Rectal smooth muscle tissue (tissue), 1 donor: ENCODE measurements around the gene PSAPL1.

ENCODE experiments used
- H3K27ac ChIP-seq: one replicate; pipeline ENCODE4 v1.7.0; 2013; ENCODE audit warnings: low read depth, low read length, inconsistent platforms
- H3K27me3 ChIP-seq: one replicate; pipeline ENCODE4 v1.7.0; 2013; ENCODE audit warnings: low read length; ENCODE audit not compliant: control insufficient read depth, insufficient read depth
- H3K36me3 ChIP-seq: one replicate; pipeline ENCODE4 v1.7.0; 2013; ENCODE audit warnings: low read length; ENCODE audit not compliant: control insufficient read depth, insufficient read depth
- H3K4me1 ChIP-seq: one replicate; pipeline ENCODE4 v1.7.0; 2013; ENCODE audit warnings: low read length; ENCODE audit not compliant: control insufficient read depth, insufficient read depth
- H3K4me3 ChIP-seq: one replicate; pipeline ENCODE4 v1.7.0; 2013; ENCODE audit warnings: low read length
- H3K9ac ChIP-seq: one replicate; pipeline ENCODE4 v1.7.0; 2013; ENCODE audit warnings: low read length

Gene PSAPL1

GRCh38 chr4:7469023-7469422, 34.3 kb upstream of the PSAPL1 start:
- Histone ChIP-seq H3K36me3 (no peaks in the 10 kb centered on the region), H3K27me3 (no peaks in the 10 kb centered on the region), H3K4me1 (no peaks in the 10 kb centered on the region), H3K27ac (no peak overlapping the region), H3K4me3 (no peak overlapping the region), H3K9ac (no peak overlapping the region)

GRCh38 chr4:7467471-7467870, 32.7 kb upstream of the PSAPL1 start:
- Histone ChIP-seq H3K9ac (no peak overlapping the region), H3K27ac (no peak overlapping the region), H3K27me3 (no peaks in the 10 kb centered on the region), H3K36me3 (no peaks in the 10 kb centered on the region), H3K4me1 (no peaks in the 10 kb centered on the region), H3K4me3 (no peak overlapping the region)

GRCh38 chr4:7466904-7467303, 32.2 kb upstream of the PSAPL1 start:
- Histone ChIP-seq H3K9ac (no peak overlapping the region), H3K4me1 (no peaks in the 10 kb centered on the region), H3K27me3 (no peaks in the 10 kb centered on the region), H3K4me3 (no peak overlapping the region), H3K36me3 (no peaks in the 10 kb centered on the region), H3K27ac (no peak overlapping the region)

GRCh38 chr4:7466215-7466614, 31.5 kb upstream of the PSAPL1 start:
- H3K4me3 ChIP-seq = no peak overlapping the region
- no peaks in the 10 kb centered on the region for H3K36me3 ChIP-seq
- H3K4me1 ChIP-seq = no peaks in the 10 kb centered on the region
- no peaks in the 10 kb centered on the region for H3K27me3 ChIP-seq
- H3K9ac ChIP-seq = no peak overlapping the region
- no peak overlapping the region for H3K27ac ChIP-seq

GRCh38 chr4:7465017-7465416, 30.3 kb upstream of the PSAPL1 start:
- Histone ChIP-seq H3K27me3 (no peaks in the 10 kb centered on the region), H3K27ac (no peak overlapping the region), H3K4me1 (no peaks in the 10 kb centered on the region), H3K36me3 (no peaks in the 10 kb centered on the region), H3K4me3 (no peak overlapping the region), H3K9ac (no peak overlapping the region)

DNA sequence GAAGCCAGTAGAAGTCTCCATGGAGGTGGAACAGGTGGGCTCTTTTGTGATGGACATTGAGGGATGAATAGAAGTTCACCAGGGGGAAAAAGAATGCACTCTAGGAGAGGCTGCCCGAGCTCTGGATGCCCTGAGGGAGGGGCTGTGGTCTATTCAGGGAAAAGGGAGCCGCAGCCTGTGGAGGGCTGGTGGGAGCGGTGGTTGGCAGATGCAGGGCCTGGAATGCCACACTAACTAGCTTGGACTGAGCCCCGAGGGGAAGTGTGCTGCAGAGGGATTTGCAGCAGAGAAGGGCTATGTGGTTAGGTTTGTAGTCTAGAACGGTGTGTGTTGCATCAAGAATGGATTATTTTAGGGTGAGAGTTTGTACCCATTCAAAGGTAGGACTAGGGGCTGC, 29.5 kb upstream of the PSAPL1 start:
- H3K9ac ChIP-seq = no peak overlapping the region
- H3K36me3 ChIP-seq = no peaks in the 10 kb centered on the region
- H3K27ac ChIP-seq = no peak overlapping the region
- H3K4me3 ChIP-seq = no peak overlapping the region
- no peaks in the 10 kb centered on the region for H3K27me3 ChIP-seq
- H3K4me1 ChIP-seq = no peaks in the 10 kb centered on the region

- Histone ChIP-seq H3K4me3 (no peak overlapping the region), H3K4me1 (no peaks in the 10 kb centered on the region), H3K27me3 (no peaks in the 10 kb centered on the region), H3K9ac (no peak overlapping the region), H3K36me3 (no peaks in the 10 kb centered on the region), H3K27ac (no peak overlapping the region)
These were observed 29.0 kb upstream of the PSAPL1 start for GRCh38 chr4:7463566-7464258.

DNA sequence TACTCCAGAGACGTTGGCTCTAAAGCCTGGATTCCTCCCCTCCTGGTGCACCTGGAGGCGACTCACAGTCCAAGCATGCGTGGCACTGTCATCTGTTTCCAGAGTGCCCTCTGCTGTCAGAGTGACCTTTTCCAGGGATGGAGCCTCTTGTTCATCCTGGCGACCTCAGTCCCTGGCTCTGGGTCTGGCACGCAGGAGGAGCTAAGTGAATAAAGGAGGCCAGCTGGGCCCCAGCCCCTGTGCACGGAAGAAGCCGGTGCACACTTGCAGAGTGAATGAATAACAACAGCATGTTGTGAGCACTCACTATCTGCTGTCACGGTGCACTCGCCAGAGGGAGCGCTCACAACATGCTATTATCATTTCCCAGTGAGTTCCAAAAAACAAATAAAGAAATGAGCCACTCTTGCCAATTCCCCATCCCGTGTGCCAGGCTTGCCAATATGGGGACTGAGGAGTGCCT, 27.8 kb upstream of the PSAPL1 start:
- H3K9ac ChIP-seq = no peak overlapping the region
- no peak overlapping the region for H3K27ac ChIP-seq
- no peaks in the 10 kb centered on the region for H3K27me3 ChIP-seq
- no peaks in the 10 kb centered on the region for H3K4me1 ChIP-seq
- H3K36me3 ChIP-seq = no peaks in the 10 kb centered on the region
- no peak overlapping the region for H3K4me3 ChIP-seq

DNA sequence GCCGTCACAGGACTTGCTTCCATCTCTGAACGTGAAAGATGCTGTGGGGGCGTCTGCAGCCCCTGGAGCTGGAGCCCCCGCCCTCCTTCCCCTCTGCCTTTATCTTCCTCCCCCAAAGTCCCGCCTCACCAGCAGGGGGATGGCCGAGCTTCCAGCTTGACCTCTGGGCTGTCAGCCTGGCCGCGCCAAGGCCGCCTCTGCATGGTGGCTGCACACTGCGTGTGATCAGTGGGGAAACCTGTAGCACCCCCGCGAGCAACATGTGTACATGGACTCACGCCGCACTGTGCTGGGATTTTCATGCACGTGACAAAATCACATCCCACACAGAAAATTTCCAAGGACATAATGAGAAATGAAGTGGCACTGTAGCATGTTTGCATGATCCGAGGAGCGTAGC, 26.5 kb upstream of the PSAPL1 start:
- H3K27ac ChIP-seq = no peak overlapping the region
- H3K4me1 ChIP-seq = no peaks in the 10 kb centered on the region
- H3K9ac ChIP-seq = no peak overlapping the region
- H3K36me3 ChIP-seq = no peaks in the 10 kb centered on the region
- no peak overlapping the region for H3K4me3 ChIP-seq
- no peaks in the 10 kb centered on the region for H3K27me3 ChIP-seq

DNA sequence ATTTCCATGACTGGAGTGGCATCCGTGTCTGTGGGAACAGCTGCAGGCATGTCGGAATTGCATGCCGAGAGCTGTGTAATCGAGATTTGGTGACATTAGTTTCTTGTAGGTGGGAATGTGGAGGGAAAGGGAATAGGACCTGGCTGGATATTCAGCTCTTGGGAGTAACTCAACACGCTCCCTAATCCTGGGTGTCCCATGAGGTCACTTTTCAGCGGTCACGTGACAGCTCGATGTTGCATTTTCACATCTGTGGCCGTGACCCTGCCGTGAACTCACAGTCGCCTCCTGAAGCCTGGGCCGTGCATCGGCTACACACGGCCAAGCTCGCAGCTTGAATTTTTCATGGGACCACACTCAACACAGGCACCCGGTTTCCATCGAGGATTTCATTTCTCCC, 25.8 kb upstream of the PSAPL1 start:
- no peaks in the 10 kb centered on the region for H3K36me3 ChIP-seq

GRCh38 chr4:7459471-7459870, 24.7 kb upstream of the PSAPL1 start:
- Histone ChIP-seq H3K36me3 (no peaks in the 10 kb centered on the region), H3K27me3 (no peaks in the 10 kb centered on the region), H3K4me3 (no peak overlapping the region), H3K27ac (no peak overlapping the region), H3K9ac (no peak overlapping the region), H3K4me1 (no peaks in the 10 kb centered on the region)

More for the DNA sequence above, 25.8 kb upstream of the PSAPL1 start:
- Histone ChIP-seq H3K4me3 (no peak overlapping the region), H3K27ac (no peak overlapping the region), H3K9ac (no peak overlapping the region), H3K4me1 (no peaks in the 10 kb centered on the region), H3K27me3 (no peaks in the 10 kb centered on the region)

- H3K36me3 ChIP-seq = no peaks in the 10 kb centered on the region
- no peak overlapping the region for H3K9ac ChIP-seq
- no peak overlapping the region for H3K27ac ChIP-seq
- no peak overlapping the region for H3K4me3 ChIP-seq
- no peaks in the 10 kb centered on the region for H3K4me1 ChIP-seq
- H3K27me3 ChIP-seq = no peaks in the 10 kb centered on the region
These were observed 23.7 kb upstream of the PSAPL1 start for GRCh38 chr4:7458477-7458876.

GRCh38 chr4:7458066-7458425, 23.3 kb upstream of the PSAPL1 start:
- Histone ChIP-seq H3K4me1 (no peaks in the 10 kb centered on the region), H3K27ac (no peak overlapping the region), H3K9ac (no peak overlapping the region), H3K27me3 (no peaks in the 10 kb centered on the region), H3K36me3 (no peaks in the 10 kb centered on the region), H3K4me3 (no peak overlapping the region)
